A549 (cell line): ENCODE measurements around the gene UGT8.

Source experiments
- CEBPB ChIP-seq, 2 experiments: fragments of >200 bp in 1 of 2; sonication (Bioruptor Twin) in 1 of 2; formaldehyde crosslinking in 1 of 2; IDR thresholded peaks; 2 replicates each; pipeline ENCODE4 v1.6.1; 2012 to 2016
- CHD4 ChIP-seq: fragments of 200-600 bp; sonication (generic); IDR thresholded peaks from 2 replicates; pipeline ENCODE4 v1.6.1; 2016; ENCODE audit warnings: antibody characterized with exemption, mild to moderate bottlenecking, borderline replicate concordance
- CTCF ChIP-seq: fragments of >200 bp; sonication (Bioruptor Twin); formaldehyde crosslinking; IDR thresholded peaks from 3 replicates; pipeline ENCODE4 v1.5.1; 2016
- EHMT2 ChIP-seq: fragments of 200-600 bp; sonication (generic); IDR thresholded peaks from 2 replicates; pipeline ENCODE4 v1.6.1; 2016; ENCODE audit warnings: antibody characterized with exemption, low read depth, mild to moderate bottlenecking, moderate library complexity
- ELK1 ChIP-seq: fragments of 150-350 bp; IDR thresholded peaks from 2 replicates; pipeline ENCODE4 v1.6.1; 2014; ENCODE audit warnings: low read depth, mild to moderate bottlenecking, low read length
- EP300 ChIP-seq, 2 experiments: fragments of >200 bp; sonication (Bioruptor Twin); formaldehyde crosslinking; IDR thresholded peaks; 2 replicates in 1 of 2; 3 replicates in 1 of 2; pipeline ENCODE4 v1.6.1; 2016 to 2017
- FOSL2 ChIP-seq, 2 experiments: fragments of 450-650 bp in 1 of 2; fragments of >200 bp in 1 of 2; sonication (Bioruptor Twin) in 1 of 2; formaldehyde crosslinking; IDR thresholded peaks; 2 replicates each; pipeline versions ENCODE4 v1.5.0 to v1.6.1; 2016 to 2020; ENCODE audit warnings: mild to moderate bottlenecking in 1 of 2, moderate library complexity in 1 of 2
- HMGXB4 ChIP-seq: fragments of 250-450 bp; sonication (Bioruptor Pico); IDR thresholded peaks from 2 replicates; pipeline ENCODE4 v1.5.0; 2021; ENCODE audit warnings: mild to moderate bottlenecking, moderate library complexity, borderline replicate concordance
- NPAS2 ChIP-seq: fragments of 250-450 bp; sonication (Bioruptor Pico); IDR thresholded peaks from 2 replicates; pipeline ENCODE4 v1.8.0; 2022; ENCODE audit warnings: mild to moderate bottlenecking, moderate library complexity, borderline replicate concordance
- POLR2A ChIP-seq: IDR thresholded peaks from 2 replicates; pipeline ENCODE4 v1.6.1; 2012; ENCODE audit warnings: mild to moderate bottlenecking, low read length
- POLR2AphosphoS2 ChIP-seq: conservative IDR thresholded peaks from 2 replicates; pipeline ENCODE4 v1.6.1; 2012; ENCODE audit warnings: low read length, improper control_type of control experiment, inconsistent platforms
- REST ChIP-seq: fragments of 200-600 bp; sonication (generic); IDR thresholded peaks from 2 replicates; pipeline ENCODE4 v1.6.1; 2016; ENCODE audit warnings: antibody characterized with exemption, mild to moderate bottlenecking, moderate library complexity
- RNF2 ChIP-seq: fragments of 200-600 bp; sonication (generic); IDR thresholded peaks from 2 replicates; pipeline ENCODE4 v1.6.1; 2016; ENCODE audit warnings: low read depth, mild to moderate bottlenecking, antibody characterized with exemption, moderate library complexity, borderline replicate concordance
- TF ChIP-seq, protein P1 (sequence below): IDR thresholded peaks from 2 replicates; pipeline ENCODE4 v1.6.1; 2012

GRCh38 chr4:114606245-114606644 lies 7.6 kb downstream of the UGT8 start:
- TF ChIP-seq ELK1 (no peak), EP300 (IDR thresholded peaks at IDR 0.05) (no peak), CEBPB (IDR thresholded peaks at IDR 0.05) (no peak), RNF2 (no peak), REST (no peak), CTCF (no peak), POLR2AphosphoS2 (no peak), FOSL2 (IDR thresholded peaks at IDR 0.05) (no peak), FOSL2 (CRISPR knock-in tag; IDR thresholded peaks at IDR 0.05) (no peak), POLR2A (no peak), CHD4 (no peak), EHMT2 (no peak), NPAS2 (no peak), HMGXB4 (CRISPR knock-in tag) (no peak)
- TF ChIP-seq, protein P1, sequence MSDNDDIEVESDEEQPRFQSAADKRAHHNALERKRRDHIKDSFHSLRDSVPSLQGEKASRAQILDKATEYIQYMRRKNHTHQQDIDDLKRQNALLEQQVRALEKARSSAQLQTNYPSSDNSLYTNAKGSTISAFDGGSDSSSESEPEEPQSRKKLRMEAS: no peak
